ENCODE measurements around the gene ARID1A.

DNA sequence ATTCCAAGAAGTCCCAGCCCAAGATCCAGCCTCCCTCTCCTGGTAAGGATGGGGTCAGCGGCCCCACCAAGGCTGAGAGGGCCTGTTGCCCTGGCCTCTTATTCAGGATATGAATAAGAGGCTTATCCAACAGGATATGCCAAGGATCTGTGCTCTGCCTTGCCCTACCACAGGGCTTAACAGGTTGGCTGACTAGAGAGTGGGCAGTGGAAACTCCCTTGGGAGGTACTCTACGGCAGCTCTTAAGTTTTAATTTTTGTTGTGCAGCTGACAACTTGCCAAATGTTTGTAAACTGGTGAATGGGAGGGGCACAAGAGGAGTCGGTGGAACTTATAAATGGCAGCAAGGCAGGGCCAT, 75.4 kb downstream of the ARID1A start:
- TF ChIP-seq, protein P1, sequence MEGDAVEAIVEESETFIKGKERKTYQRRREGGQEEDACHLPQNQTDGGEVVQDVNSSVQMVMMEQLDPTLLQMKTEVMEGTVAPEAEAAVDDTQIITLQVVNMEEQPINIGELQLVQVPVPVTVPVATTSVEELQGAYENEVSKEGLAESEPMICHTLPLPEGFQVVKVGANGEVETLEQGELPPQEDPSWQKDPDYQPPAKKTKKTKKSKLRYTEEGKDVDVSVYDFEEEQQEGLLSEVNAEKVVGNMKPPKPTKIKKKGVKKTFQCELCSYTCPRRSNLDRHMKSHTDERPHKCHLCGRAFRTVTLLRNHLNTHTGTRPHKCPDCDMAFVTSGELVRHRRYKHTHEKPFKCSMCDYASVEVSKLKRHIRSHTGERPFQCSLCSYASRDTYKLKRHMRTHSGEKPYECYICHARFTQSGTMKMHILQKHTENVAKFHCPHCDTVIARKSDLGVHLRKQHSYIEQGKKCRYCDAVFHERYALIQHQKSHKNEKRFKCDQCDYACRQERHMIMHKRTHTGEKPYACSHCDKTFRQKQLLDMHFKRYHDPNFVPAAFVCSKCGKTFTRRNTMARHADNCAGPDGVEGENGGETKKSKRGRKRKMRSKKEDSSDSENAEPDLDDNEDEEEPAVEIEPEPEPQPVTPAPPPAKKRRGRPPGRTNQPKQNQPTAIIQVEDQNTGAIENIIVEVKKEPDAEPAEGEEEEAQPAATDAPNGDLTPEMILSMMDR (conservative IDR thresholded peaks at IDR 0.05) = no peak
- no peak for TF ChIP-seq ZFX (IDR thresholded peaks at IDR 0.05)

Data from C4-2B (cell line).